Measurements from ENCODE around the gene BCL7A. TPM values are rescaled to one million over a fixed set of nuclear protein-coding genes. Genes with fewer than 3 reads are reported as not detected.

The BCL7A gene
- total and polyA plus RNA-seq, 10 of the 15 experiments (the other 5 are each of a cell fraction or from before 2014, with no cell fraction given): 0.37 to 17.2 (median 11.7) TPM

- Histone ChIP-seq H4K20me1 (ENCODE audit: control insufficient read depth, insufficient read depth) (no peaks in the 10 kb centered on the region), H3K27ac (ENCODE audit: control insufficient read depth, insufficient read depth) (no peak overlapping the region), H3K4me3 (no peak overlapping the region), H3K4me1 (ENCODE audit: control insufficient read depth, insufficient read depth, low read length) (peaks cover 4% of the 10 kb centered on the region; the same call in 1 of the 2 replicates), H3K4me2 (ENCODE audit: control insufficient read depth, insufficient read depth) (no peak overlapping the region), H3K9me3 (replicated peaks; ENCODE audit: control insufficient read depth, insufficient read depth, low read length) (peaks cover 8% of the 10 kb centered on the region; the same call in 2 of the 3 replicates), H3K9ac (ENCODE audit: control insufficient read depth, insufficient read depth, low read length) (no peak overlapping the region), H3K79me2 (ENCODE audit: control insufficient read depth, insufficient read depth, low read length) (no peaks in the 10 kb centered on the region), H2AFZ (ENCODE audit: control insufficient read depth, low read depth, low read length) (no peak overlapping the region), H3K27me3 (replicated peaks in 1 of 2; ENCODE audit: control insufficient read depth in 2 of 2, insufficient read depth in 2 of 2, low read length in 1 of 2) (no peaks in the 10 kb centered on the region; a peak in 1 of 4 replicates), H3K36me3 (ENCODE audit: control insufficient read depth in 2 of 2, insufficient read depth in 2 of 2, low read length in 1 of 2) (no peaks in the 10 kb centered on the region)
- CTCF ChIA-PET: no interaction called here
- intact Hi-C loops (cut with micrococcal nuclease; ENCODE audit: unreplicated experiment): no loop called here
- 74% methylated on average over 13 of the region's 13 CpGs for WGBS (ENCODE audit: insufficient coverage, insufficient replicate concordance, low lambda C conversion rate, missing lambda C conversion rate)
- FAIRE-seq (no peak), DNase-seq (ENCODE audit: low read depth, low spot score) (no peak), ATAC-seq (no peak)
- BruUV-seq (replicated peaks): no TSS peak
- POLR2A ChIA-PET: no interaction called here
- SMC1A ChIA-PET (ENCODE audit: uncharacterized antibody, unreplicated experiment): interaction anchor here (1.2 kb wide), 1 partner anchor 10 kb away, joined by 3 read pairs; no protein-coding TSS in a partner anchor
- in situ Hi-C loops (cut with MboI): no loop called here
- TF ChIP-seq TCF12 (IDR thresholded peaks at IDR 0.05; ENCODE audit: low read depth, low read length): no peak
- no peak for TF ChIP-seq RFX5 (IDR thresholded peaks at IDR 0.05; ENCODE audit: low read depth, low read length)
- TF ChIP-seq ELK1 (IDR thresholded peaks at IDR 0.05; ENCODE audit: low read depth, low read length): no peak
- no peak for TF ChIP-seq POLR2A (IDR thresholded peaks at IDR 0.05; ENCODE audit: low read depth, low read length)
- TF ChIP-seq NFXL1 (IDR thresholded peaks at IDR 0.05; ENCODE audit: borderline replicate concordance): no peak
- TF ChIP-seq RB1 (IDR thresholded peaks at IDR 0.05; ENCODE audit: borderline replicate concordance): no peak
- RAD21 ChIA-PET (ENCODE audit: unreplicated experiment): interaction anchor here (0.5 kb wide), 1 partner anchor 173 kb away, joined by 3 read pairs; no protein-coding TSS in a partner anchor
These were observed 47.4 kb upstream of the BCL7A start for GRCh38 chr12:121974026-121974985.

Measured in GM12878 (cell line).